GM12865 (cell line): ENCODE results near the gene IFTAP.

Experiments
- DNase-seq: peaks from one replicate; pipeline ENCODE4 v3.0.0; 2010; ENCODE audit warnings: low read depth
- H3K4me3 ChIP-seq: 2 replicates; pipeline ENCODE4 v1.5.1; 2011; ENCODE audit warnings: mild to moderate bottlenecking, low read depth, low read length, control low read depth
- TF ChIP-seq, protein P1 (sequence below): IDR thresholded peaks from 2 replicates; pipeline ENCODE4 v1.5.1; 2011; ENCODE audit warnings: low read length, control low read depth, low read depth, inconsistent platforms; ENCODE audit not compliant: insufficient read depth; ENCODE audit errors: missing control alignments

IFTAP gene

DNA sequence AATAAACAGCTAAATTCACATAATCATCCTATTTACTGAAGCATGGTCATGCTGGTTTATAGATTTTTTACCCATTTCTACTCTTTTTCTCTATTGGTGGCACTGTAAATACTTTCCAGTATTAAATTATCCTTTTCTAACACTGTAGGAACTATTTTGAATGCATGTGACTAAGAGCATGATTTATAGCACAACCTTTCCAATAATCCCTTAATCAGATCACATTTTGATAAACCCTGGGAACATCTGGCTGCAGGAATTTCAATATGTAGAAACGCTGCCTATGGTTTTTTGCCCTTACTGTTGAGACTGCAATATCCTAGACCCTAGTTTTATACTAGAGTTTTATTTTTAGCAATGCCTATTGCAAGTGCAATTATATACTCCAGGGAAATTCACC lies 15.8 kb upstream of the IFTAP start:
- H3K4me3 ChIP-seq = no peak overlapping the region
- no peak for DNase-seq
- TF ChIP-seq, protein P1, sequence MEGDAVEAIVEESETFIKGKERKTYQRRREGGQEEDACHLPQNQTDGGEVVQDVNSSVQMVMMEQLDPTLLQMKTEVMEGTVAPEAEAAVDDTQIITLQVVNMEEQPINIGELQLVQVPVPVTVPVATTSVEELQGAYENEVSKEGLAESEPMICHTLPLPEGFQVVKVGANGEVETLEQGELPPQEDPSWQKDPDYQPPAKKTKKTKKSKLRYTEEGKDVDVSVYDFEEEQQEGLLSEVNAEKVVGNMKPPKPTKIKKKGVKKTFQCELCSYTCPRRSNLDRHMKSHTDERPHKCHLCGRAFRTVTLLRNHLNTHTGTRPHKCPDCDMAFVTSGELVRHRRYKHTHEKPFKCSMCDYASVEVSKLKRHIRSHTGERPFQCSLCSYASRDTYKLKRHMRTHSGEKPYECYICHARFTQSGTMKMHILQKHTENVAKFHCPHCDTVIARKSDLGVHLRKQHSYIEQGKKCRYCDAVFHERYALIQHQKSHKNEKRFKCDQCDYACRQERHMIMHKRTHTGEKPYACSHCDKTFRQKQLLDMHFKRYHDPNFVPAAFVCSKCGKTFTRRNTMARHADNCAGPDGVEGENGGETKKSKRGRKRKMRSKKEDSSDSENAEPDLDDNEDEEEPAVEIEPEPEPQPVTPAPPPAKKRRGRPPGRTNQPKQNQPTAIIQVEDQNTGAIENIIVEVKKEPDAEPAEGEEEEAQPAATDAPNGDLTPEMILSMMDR = no peak

GRCh38 chr11:36581536-36581935 lies 12.8 kb upstream of the IFTAP start:
- DNase-seq = no peak
- TF ChIP-seq, protein P1 = no peak
- no peak overlapping the region for H3K4me3 ChIP-seq

GRCh38 chr11:36583667-36584066 lies 10.6 kb upstream of the IFTAP start:
- H3K4me3 ChIP-seq = no peak overlapping the region
- DNase-seq = no peak
- TF ChIP-seq, protein P1 = no peak

GRCh38 chr11:36586543-36586942 lies 7.8 kb upstream of the IFTAP start:
- no peak overlapping the region for H3K4me3 ChIP-seq
- DNase-seq = no peak
- TF ChIP-seq, protein P1 = no peak

DNA sequence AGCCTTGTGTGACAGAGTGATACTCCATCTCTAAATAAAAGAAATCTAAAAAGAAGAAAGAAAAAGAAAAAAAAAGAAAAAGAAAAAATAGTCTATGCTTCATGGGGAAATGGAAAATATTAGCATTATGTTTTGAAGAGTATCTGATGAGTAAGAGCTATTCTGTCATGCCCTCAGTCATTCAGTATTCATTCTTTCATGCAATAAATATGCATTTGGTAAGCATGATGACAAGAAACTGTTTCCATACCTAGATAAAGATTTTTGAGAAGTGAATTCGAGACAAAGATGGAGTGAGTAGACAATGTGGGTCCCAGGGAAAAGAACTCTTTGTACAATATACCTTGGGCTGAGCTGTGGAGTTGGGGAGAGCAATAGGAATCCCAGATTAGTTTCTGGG lies 6.2 kb upstream of the IFTAP start:
- H3K4me3 ChIP-seq = no peak overlapping the region
- DNase-seq = no peak
- TF ChIP-seq, protein P1 = no peak

- no peak overlapping the region for H3K4me3 ChIP-seq
- TF ChIP-seq, protein P1 = no peak
- DNase-seq = no peak
These were observed 3.8 kb upstream of the IFTAP start for GRCh38 chr11:36590513-36590912.

DNA sequence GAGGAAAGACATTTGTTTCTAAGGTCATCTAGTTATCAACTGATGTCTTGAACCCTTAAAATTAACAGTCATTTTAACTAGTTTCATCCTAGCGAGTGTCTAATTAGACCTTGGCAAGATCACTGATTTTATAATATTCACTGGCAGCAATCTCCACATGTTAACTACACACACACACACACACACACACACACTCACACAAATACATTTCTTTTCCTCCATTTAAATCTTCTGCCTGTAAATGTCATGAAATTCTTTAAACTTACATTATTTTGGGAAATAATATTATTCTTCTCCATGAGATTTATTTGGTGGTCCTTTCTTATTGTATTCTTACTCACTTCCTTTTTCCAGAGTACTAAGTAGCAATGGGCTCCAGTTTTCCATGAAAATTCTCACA lies 2.9 kb upstream of the IFTAP start:
- DNase-seq = no peak
- H3K4me3 ChIP-seq = no peak overlapping the region
- TF ChIP-seq, protein P1 = no peak
